ENCODE data around the gene USP20.

- no peak for TF ChIP-seq CTCF (IDR thresholded peaks at IDR 0.05)
- TF ChIP-seq RXRA (IDR thresholded peaks at IDR 0.05; ENCODE audit: borderline replicate concordance, low read depth) = no peak
- TF ChIP-seq GABPA (IDR thresholded peaks at IDR 0.05; ENCODE audit: low read depth) = no peak
- no peak for TF ChIP-seq RFX5 (IDR thresholded peaks at IDR 0.05; ENCODE audit: low read length)
- TF ChIP-seq FOXM1 (IDR thresholded peaks at IDR 0.05; ENCODE audit: low read depth) = no peak
- no peak for TF ChIP-seq POLR2AphosphoS5 (IDR thresholded peaks at IDR 0.05; ENCODE audit: low read depth, low read length)
- no peak for TF ChIP-seq SMC3 (IDR thresholded peaks at IDR 0.05; ENCODE audit: low read depth, low read length)
Observed at GRCh38 chr9:129914051-129914450, 78.8 kb downstream of the USP20 start.
